NCI-H2196 treated with DMSO at 0.1 percent for 48 hours (cell line): ENCODE data around the gene MRC2.
"Not testable (repeated sequence)": the region's sequence is repeated elsewhere in the genome, so short reads cannot be mapped to it uniquely, and the experiment has no call there.

ENCODE experiments used
- DNase-seq: peaks from one replicate; lab custom pipeline; 2025; ENCODE audit not compliant: unreplicated experiment; lab: John Stamatoyannopoulos, UW

Gene MRC2

DNA sequence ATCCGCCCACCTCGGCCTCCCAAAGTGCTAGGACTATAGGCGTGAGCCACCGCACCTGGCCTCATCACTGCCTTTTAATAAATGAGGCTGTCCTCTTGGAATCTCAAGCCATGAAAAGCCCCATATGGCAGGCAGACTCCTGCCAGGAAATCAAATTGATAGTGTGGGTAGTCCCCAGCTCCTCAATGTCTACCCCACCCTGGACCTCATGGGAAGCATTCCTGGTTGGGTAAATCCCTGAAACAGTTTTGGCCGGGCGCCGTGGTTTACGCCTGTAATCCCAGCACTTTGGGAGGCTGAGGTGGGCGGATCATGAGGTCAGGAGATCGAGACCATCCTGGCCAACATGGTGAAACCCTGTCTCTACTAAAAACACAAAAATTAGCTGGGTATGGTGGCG, 71.0 kb downstream of the MRC2 start:
- not testable (repeated sequence) for DNase-seq

DNA sequence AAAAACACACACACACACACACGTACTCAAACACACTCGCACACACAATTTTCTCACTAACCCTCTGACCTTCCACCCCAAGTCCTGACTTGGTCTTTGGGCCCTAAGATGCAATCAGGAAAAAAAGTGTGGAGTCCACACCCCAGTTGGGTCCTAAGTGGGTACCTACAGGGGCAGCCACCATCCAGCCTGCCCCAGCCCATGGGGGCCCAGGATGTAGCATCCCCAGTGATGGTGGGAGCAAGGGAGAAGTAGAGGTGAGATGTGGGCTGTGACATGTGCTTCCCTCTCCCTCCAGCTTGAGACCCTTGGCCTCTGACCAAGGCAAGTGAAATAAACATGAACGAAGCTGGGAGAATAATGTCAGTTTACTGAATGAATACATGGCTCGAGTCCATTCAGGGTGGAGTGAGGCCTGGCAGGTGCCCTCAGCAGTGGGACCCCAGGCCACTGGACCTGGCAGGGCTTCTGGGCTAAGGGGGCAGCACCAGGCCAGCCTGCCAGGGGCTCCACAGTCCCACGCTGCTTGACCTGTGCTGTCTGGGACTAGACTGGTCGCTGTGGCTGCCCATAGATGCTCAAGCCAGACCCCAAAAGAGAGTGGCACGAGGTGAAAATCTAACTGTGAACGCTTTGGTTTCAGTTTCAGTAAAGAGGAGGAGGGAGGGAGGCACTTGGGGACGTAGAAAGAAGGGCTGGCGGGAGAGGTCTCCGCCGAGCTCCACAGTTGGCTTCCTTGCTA, 73.7 kb downstream of the MRC2 start:
- no peak for DNase-seq

DNA sequence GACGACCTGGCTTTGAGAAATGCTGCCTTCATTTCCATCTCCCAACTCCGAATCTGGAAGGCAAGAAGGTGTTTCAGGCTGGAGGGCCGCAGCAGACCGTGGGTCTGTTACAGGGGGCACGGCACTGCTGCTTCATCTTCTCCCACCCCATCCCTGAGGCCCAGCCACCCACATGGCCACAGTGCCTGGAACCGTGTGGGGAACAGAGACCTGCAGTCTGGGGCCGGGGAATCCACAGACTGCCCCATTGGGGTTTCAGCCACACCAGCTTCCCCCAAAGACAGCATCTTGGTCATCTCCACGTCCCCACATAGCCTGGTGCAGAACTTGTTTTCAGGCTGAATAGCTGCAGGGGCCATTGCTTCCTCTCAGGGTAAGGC, 74.2 kb downstream of the MRC2 start:
- no peak for DNase-seq

DNA sequence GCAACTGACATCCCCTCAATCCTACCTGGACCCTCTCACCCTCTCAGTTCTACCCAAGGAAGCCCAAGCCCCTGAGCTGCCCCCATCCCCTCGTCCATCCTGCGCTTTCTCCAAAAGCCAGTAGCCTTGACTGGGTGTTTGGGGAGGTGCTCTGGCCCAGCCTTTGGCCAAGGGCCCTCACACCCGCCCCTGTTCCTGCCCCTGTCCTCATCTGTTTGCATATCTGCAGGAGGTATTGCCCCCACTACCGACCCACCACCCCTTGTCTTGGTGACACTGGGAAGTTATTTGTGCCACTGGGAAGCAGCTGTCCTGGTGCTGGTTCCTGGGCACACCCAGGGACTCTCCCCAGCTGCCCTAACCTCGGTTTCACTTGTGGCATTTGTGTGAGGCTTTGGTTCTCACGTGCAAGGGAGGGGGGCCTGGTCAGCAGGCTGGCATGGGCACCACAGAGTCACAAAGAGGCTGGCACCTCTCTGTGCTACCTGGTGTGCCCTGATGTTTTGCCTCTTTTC, 75.3 kb downstream of the MRC2 start:
- DNase-seq, result no peak

DNA sequence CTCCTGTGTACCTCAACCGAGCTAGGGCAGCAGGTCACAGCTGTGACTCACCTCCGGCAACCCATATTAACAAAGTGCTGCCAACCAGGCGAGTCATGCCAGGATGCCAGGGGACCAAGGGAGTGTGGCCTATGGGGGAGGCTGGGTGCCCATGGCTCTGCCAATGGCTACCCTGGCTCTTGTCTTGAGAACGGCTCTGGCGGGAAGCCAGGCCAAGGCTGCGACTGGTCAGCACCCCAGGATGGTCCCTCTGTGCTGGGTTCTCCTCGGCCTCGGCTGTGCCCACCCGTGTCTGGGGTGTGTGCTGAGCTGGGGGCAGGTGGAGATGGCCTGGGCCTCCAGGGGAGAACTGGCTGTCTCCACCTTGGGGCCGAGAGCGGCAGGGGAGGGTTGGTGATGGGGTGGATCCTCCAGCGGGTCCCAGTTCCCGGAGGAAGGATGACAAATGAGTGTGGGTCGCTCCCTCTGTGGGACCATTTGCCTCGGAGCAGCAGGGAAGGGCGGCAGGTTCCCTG, 75.8 kb downstream of the MRC2 start:
- DNase-seq, result peak; percentile 53

DNA sequence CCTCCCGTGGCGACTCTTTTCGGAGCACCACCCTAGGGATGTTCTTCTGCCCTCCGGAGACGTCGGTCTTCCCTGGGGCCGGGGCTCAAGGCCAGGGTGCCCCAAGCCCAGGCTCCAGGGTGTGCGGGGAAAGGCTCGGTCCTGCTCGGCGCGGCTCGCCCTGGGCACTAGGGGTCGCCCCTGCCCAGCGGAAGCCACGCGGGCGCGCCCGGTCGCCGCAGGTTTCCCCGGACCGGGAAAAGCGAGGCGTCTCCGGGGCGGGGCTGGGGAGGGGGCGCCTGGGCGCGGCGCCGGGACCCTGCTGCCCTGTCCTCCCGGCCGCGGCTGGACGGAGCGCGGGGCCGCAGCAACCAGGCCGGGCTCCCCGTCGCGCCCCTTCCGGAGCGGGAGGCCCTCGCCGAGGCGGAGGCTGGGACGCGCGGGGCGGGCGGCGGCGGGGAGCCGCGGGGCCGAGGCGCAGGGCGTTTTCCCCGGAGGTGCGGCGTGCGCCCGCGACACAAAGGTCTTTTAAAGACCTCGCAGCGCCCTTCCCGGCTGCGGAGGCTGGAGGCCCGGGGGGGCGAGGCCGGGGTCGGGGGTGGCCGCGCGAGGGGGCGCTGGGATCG, 76.4 kb downstream of the MRC2 start:
- peak; percentile 52 for DNase-seq

DNA sequence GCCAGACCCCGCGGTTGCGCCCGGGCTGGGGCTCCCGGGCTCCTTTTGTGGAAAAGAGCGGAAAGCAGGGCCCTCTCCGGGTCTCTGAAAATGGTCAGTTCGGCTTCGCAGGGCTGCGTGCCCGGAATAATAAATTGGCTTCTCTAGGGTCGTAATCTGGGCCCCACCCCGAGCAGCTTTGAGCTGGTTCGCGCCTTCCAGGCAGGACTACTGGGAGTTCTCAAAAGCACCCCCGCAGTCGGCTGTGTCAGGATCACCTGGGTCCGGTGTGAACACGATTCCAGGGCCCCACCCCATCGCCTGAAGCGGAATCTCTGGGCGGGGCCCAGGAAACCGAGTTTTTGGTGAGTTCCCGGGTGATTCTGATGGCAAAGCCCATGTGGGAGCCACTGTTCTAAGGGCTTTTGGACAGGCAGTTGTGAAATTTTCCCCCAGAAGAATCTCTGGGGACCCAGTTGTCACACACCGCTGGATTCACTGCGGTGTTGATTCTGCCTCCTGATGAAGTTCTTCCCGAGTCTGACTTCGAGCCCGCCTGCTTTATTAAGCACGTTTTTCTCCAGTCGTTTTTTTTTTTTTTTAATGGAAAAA, 77.0 kb downstream of the MRC2 start:
- DNase-seq, result no peak

DNA sequence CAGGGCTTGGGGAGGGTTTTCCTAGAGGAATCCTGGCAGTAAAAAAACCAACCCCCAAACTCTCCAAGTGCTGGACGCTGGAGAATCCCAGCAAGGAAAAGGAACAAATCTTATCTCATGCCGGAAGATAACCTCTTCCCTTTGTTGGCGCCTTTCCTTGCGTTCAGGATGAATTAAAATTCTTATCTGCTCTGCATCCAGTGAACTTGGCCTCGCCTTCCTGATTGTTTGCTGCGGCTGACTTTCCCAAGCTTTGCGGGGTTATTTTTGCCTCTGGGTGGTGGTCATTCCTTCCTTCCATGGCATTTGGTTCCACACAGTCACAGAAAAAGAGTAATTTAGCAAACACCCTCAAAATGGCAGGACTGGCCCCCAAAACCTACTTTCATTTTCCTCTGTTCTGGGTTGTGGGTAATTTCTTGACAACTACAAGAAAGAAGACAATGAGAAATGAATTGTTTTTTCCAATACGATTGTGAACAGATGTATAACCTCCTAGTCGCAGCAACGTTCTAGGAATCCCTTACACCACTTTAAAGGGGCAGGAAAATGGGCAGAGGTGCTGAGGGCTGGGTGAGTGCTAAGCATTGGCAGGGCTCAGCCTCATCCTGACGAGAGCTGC, 77.8 kb downstream of the MRC2 start:
- DNase-seq, result no peak

DNA sequence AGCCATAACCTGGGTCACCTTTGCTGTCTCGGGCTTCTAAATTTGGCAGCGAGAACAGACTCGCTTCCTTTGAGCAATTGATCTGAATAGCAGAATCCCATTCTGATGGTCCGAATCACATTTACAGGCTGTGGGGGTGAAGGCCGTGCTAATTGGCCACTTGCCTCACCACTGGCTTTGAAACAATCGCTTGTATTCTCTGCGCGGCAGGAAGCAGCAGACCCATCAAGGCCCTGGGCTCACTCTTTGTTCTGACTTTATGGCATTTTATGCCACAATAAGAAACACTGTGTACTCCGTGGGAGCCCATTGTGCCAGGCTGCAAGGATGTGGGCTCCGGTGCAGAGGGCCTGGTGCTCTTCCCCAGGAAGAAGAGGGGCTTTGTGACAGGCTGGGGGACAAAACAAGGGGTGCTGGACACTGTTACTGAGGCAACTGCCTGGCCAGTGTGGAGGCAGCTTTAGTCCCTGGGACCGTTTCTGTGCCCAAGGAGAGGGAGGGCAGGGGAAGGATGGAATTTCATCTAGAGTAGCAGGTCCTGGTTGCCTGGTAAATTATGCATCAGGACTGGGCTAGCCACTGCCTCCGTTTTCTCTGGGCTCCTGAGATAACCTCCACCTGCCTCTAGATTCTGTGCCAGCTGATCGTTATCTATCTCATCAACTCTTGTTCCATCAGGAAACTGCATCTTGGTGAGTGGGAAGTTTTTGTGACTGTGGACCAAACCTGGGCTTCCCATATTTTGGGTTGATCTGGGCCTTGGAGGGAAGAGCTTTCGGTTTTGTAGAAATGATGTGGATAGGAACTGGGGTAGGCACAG, 78.5 kb downstream of the MRC2 start:
- peak; percentile 21 for DNase-seq

DNA sequence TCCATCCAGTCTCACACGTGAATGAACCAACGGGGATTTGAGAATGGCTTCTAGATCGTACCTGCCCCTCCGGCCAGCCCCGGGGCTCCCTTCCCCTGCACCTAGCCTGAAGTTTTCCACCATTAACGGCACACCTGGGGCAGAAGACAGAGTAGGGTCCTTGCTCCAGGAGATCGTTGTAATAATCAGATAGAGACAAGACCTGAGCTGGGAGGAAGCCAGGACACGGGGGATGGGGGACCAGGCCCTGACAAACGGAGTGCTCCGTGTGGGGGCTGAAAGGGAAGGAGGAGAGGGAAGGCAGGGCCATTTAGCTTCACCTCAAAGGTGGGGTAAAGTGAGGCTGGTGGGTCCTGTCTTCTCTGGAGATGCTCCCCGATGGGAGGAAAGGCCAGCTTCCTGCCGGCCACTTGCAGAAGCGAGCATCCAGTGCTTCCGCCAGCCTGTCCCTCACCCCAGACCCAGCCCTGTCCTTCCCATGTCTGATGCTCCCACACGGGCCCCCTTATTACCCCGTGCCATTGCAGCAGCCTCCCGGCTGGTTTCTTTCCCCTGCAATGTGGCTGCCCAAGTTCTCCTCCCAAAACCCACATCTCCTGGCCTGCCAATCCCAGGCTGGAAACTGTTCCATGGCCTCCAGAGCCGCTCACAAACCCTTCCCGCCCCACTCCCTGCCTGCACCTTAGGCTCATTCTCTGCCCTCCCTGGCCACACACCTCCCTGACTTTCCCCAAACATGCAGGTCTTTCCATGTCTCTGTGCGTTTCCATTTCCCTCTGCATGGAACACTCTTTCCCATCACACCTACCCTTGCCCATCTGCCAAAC, 79.3 kb downstream of the MRC2 start:
- DNase-seq, result no peak

DNA sequence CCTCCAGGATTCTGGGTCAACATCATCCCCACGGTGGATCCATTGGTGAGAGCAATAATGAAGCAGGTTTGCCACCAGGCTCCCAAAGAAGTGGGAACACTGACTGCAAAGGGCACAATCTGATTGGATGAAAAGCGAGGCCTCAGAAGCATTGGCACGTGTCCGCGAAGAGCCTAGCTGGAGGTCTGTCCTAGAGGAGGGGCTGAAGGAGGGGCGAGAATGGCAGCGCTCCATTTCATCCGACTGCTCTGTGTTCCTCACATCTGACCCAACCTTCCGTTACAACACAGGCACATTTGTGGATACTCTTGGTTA, 79.9 kb downstream of the MRC2 start:
- no peak for DNase-seq

DNA sequence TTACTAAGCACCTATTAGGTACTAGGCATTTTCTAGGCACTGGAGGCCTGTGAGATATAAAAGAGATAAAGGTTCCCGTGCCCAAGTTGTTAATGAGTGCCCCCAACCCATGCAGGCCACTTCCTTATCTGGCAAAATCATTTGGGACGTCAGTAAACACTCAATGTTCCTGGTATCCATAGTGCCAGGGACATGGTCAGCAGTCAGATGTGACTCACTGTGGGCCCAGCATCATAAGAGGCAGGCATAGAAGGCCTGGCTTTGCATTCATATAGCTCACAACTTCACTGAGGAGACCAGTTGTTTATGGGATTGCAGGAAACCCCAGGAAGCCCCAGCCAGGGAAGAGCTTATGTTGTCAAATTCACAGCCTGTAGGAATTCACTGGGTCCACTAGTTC, 81.1 kb downstream of the MRC2 start:
- no peak for DNase-seq

DNA sequence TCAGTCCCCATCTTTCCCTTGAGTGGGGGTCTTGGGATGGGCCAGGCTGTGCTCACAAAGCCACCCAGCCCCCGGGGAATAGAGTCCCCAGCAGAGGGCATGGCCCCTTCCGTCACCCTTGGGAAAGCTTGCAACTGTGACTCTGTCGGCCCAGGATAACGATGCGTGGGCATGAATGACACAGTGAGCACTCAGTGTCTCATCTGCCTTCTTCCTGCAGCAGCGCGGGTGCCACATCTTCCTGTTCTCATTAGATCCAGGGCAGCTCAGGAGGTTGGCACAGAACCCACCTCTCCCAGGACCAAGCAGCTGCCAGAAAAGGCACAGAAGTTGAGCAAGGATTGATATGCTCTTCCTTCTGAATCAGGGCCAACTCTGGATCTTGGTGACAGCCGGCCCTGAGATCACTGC, 84.7 kb downstream of the MRC2 start:
- DNase-seq, result no peak

DNA sequence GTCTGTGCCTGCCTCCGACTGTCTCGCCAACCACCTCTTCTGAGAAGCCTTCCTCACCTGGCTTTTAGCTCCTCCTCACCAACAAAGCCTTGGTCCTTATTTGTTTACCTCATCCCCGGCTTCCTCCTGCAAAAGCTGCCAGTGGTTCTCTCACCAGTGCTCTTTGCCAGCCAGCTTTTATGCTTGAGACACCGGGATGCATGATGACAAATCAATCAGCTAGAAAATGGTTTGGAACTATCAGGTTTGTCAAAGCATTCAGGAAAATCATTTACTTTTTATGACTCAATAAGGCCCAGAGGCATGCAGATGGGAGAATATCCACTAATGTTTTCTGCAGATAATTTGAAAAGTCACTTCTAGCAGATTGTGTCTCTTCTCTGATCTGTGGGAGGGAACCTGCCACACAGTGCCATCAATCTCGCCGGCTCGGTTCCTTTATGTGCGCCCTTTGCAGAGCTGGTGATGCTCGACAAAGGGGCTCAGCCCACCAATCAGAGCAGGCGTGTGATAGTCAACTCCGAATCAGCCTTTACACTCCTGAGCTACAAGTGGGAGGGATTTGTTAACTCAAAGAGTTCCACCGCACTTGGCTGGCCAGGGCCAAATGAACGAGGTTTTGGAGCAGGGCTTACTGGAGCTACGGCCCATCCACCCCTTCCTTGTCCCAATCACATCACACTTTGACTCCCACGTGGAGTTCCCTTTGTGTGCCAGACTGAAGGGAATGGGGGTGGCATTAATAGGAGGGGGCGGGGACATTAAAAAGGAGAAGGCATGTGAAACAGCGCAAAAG, 85.8 kb downstream of the MRC2 start:
- DNase-seq, result no peak

DNA sequence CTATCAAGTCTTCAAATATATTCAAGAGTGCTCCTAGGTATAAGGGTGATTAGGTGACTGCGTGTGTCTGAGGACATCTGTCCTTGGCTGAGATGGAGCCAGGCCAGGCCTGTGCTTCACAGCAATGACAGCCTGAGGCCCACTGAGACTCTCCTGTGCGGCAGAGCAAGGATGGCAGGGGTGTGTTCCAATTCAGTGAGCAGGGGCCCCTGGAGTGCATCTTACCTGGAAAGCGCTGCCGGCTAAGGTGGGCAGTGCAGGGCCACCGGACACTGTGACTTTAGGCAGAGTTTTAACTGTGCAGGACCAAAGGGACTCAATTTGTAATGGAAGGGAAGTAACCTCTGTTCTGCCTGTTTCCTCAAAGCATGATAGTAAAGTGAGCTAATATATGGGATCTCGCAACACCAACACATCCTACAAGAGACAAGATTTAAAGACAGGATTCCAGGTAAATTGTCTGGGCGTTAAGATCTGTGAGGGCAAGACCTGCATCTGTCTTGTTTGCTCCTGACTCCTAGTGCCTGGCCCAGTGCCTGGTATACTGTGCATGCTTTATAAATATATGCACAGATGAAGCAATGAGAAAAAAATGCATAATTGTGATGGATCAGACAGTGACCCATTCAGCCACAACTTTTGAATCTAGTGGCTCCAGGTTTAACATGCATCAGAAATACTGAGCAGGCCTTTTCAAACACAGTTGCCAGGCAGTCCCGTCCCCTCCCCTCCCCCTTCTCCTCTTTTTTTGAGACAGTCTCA, 86.7 kb downstream of the MRC2 start:
- DNase-seq, result no peak

DNA sequence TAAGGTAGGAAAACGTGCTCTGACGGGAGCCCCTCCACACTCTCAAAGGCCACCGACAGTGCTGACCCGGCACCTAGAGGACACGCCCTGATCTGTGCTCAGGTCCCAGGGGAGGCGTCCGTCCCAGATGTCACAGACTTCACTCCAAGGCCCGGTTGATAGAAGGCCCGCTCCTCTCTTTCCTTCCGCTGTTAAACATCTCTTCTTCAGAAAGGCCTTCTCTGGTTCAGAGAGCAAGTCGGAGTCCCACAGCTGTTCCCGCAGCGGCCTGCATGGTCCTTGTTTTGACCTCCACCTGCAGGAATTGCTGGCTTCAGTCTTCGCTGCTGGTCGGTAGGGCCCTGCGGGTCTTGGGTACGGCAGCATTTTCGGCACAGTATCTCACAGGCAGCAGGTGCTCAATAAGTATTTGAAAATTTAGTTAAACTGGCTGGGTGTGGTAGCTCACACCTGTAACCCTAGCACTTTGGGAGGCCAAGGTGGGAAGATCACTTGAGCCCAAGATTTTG, 88.5 kb downstream of the MRC2 start:
- no peak for DNase-seq

DNA sequence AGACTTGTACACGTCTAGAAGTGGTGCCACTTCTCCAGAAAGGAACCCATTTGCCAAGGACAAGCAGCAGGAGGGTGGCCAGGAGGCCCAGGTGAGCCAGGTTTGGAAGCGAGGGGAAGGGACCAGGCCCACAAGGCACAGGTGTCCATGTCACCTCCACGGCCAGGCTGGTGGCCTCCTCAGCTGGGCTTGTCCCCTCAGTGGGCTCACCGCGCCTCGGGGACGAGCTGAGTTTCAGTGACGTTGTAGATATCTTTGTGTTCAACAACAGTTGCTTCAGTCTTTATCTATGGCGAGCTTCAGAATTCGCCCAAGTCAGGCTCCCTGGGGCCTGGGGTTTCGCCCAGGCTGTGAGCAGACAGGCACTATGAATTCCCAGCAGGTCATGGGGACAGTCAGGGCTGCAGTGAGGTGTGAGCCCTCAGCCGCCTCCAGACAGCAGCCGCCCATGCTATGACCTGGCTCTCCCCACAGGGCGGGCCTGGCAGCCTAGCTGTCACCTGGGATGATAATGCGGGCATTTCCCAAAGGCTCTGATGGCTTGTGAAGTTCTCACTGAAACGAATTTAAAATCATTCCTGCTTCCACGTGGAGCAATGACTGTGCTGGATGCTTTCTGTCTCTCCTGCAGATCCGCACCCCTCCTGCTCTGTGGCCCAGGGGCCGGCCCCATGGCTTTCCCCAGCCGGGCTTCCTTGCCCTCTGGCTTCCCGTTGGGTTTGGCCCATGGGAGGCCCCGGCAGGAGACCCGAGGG, 89.5 kb downstream of the MRC2 start:
- no peak for DNase-seq

DNA sequence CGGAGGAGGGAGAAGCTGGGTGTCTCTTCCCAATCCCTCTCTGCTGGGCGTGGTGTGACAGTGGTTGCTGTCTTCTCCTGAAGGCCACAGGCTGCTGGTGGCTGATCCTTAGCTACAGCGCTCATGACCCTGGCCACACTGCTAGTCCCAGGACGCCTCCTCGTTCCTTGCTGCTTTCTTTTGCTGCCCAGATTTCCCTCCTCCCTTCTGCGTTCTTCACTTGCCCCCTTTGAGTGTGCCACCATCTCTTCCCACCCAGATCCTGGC, 90.1 kb downstream of the MRC2 start:
- DNase-seq, result no peak
